Measurements from ENCODE around the gene SSX2IP. TPM values are rescaled to one million over a fixed set of nuclear protein-coding genes. Genes with fewer than 3 reads are reported as not detected.

Gene SSX2IP
- total and polyA plus RNA-seq, 9 of the 15 experiments (the other 6 are each of a cell fraction or from before 2014, with no cell fraction given): 20.6 to 96.7 (median 61.7) TPM

DNA sequence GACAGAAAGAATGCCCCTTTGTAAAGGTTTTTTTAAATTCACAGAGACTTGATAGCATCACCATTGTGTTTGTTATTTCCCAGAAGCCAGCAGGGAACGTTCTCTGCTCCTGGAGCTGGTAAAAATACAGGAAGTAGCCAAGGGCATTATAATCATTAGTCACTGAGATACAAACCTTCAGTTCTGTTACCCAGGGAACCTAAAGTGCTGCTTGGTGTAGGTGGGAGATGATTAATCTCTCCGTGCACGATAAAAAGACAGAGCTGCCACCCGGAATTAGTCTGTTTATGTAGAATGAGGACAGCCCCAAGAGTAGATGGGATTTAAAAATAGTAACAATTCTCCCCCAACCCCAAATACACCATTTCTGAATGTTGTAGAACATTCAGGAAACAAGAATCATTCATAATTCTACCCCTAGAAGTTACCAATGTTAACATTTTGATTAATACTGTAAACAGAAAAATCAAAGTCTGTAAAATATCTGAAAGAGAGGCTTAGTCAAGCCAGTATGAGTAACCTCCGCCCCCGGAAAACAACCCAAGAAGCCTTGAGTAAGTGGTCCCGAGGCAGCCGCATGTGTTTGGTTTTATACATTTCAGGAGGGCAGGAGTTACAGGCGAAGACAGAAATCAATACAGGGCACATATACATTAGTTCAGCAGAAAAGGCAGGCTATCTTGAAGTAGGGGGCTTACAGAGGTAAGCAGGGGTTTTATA lies 70.7 kb downstream of the SSX2IP start (continued):
- TF ChIP-seq PURB (CRISPR knock-in tag; IDR thresholded peaks at IDR 0.05; ENCODE audit: low read depth) (no peak), ZNF197 (CRISPR knock-in tag; IDR thresholded peaks at IDR 0.05; ENCODE audit: low read depth) (no peak), GABPA (tag; conservative IDR thresholded peaks at IDR 0.05; ENCODE audit: low read depth) (no peak), BCOR (IDR thresholded peaks at IDR 0.05) (no peak), ELF4 (CRISPR knock-in tag; IDR thresholded peaks at IDR 0.05) (no peak), ATF7 (IDR thresholded peaks at IDR 0.05) (no peak), ZNF785 (CRISPR knock-in tag; IDR thresholded peaks at IDR 0.05) (no peak), KDM1A (IDR thresholded peaks at IDR 0.05) (peak; percentile 19 to 21; a peak in 2 of 4 replicates), PPARD (CRISPR knock-in tag; IDR thresholded peaks at IDR 0.05) (no peak), WHSC1 (IDR thresholded peaks at IDR 0.05; ENCODE audit: low read length) (no peak), FOSL1 (tag; conservative IDR thresholded peaks at IDR 0.05) (peak; percentile 44; the same call in 1 of the 2 replicates), GTF2A2 (tag; IDR thresholded peaks at IDR 0.05) (no peak), RBFOX2 (IDR thresholded peaks at IDR 0.05; ENCODE audit: low read depth, low read length) (no peak), SOX6 (IDR thresholded peaks at IDR 0.05) (peak; percentile 80), SMARCC2 (IDR thresholded peaks at IDR 0.05; ENCODE audit: low read depth) (no peak), ZBTB17 (CRISPR knock-in tag; IDR thresholded peaks at IDR 0.05) (no peak), SMAD1 (IDR thresholded peaks at IDR 0.05; ENCODE audit: low read depth, low read length, partially characterized antibody) (no peak), RBM34 (IDR thresholded peaks at IDR 0.05; ENCODE audit: borderline replicate concordance, insufficient read depth, low read length) (no peak), ZNF57 (CRISPR knock-in tag; IDR thresholded peaks at IDR 0.05) (no peak), HMGN3 (IDR thresholded peaks at IDR 0.05; ENCODE audit: borderline replicate concordance, extremely low read depth, insufficient read length, low read depth, low read length) (no peak)
- TF ChIP-seq, protein P1, sequence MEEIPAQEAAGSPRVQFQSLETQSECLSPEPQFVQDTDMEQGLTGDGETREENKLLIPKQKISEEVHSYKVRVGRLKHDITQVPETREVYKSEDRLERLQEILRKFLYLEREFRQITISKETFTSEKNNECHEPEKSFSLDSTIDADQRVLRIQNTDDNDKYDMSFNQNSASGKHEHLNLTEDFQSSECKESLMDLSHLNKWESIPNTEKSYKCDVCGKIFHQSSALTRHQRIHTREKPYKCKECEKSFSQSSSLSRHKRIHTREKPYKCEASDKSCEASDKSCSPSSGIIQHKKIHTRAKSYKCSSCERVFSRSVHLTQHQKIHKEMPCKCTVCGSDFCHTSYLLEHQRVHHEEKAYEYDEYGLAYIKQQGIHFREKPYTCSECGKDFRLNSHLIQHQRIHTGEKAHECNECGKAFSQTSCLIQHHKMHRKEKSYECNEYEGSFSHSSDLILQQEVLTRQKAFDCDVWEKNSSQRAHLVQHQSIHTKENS (CRISPR knock-in tag; IDR thresholded peaks at IDR 0.05): no peak
- TF ChIP-seq, protein P2, sequence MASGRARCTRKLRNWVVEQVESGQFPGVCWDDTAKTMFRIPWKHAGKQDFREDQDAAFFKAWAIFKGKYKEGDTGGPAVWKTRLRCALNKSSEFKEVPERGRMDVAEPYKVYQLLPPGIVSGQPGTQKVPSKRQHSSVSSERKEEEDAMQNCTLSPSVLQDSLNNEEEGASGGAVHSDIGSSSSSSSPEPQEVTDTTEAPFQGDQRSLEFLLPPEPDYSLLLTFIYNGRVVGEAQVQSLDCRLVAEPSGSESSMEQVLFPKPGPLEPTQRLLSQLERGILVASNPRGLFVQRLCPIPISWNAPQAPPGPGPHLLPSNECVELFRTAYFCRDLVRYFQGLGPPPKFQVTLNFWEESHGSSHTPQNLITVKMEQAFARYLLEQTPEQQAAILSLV (tag; IDR thresholded peaks at IDR 0.05): no peak
- TF ChIP-seq, protein P3, sequence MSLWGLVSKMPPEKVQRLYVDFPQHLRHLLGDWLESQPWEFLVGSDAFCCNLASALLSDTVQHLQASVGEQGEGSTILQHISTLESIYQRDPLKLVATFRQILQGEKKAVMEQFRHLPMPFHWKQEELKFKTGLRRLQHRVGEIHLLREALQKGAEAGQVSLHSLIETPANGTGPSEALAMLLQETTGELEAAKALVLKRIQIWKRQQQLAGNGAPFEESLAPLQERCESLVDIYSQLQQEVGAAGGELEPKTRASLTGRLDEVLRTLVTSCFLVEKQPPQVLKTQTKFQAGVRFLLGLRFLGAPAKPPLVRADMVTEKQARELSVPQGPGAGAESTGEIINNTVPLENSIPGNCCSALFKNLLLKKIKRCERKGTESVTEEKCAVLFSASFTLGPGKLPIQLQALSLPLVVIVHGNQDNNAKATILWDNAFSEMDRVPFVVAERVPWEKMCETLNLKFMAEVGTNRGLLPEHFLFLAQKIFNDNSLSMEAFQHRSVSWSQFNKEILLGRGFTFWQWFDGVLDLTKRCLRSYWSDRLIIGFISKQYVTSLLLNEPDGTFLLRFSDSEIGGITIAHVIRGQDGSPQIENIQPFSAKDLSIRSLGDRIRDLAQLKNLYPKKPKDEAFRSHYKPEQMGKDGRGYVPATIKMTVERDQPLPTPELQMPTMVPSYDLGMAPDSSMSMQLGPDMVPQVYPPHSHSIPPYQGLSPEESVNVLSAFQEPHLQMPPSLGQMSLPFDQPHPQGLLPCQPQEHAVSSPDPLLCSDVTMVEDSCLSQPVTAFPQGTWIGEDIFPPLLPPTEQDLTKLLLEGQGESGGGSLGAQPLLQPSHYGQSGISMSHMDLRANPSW (CRISPR knock-in tag; IDR thresholded peaks at IDR 0.05): no peak
- TF ChIP-seq, protein P4, sequence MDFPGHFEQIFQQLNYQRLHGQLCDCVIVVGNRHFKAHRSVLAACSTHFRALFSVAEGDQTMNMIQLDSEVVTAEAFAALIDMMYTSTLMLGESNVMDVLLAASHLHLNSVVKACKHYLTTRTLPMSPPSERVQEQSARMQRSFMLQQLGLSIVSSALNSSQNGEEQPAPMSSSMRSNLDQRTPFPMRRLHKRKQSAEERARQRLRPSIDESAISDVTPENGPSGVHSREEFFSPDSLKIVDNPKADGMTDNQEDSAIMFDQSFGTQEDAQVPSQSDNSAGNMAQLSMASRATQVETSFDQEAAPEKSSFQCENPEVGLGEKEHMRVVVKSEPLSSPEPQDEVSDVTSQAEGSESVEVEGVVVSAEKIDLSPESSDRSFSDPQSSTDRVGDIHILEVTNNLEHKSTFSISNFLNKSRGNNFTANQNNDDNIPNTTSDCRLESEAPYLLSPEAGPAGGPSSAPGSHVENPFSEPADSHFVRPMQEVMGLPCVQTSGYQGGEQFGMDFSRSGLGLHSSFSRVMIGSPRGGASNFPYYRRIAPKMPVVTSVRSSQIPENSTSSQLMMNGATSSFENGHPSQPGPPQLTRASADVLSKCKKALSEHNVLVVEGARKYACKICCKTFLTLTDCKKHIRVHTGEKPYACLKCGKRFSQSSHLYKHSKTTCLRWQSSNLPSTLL (IDR thresholded peaks at IDR 0.05): no peak

Data from K562 (cell line).